HepG2 (cell line): Measurements from ENCODE around the gene FAM110C.

Experiments
- ESRRA ChIP-seq: sonication (generic); formaldehyde crosslinking; IDR thresholded peaks from 2 replicates; pipeline ENCODE4 v1.5.1; 2020; ENCODE audit warnings: mild to moderate bottlenecking, low read depth, missing genetic modification reagents
- PHF8 ChIP-seq: sonication (generic); formaldehyde crosslinking; IDR thresholded peaks from 2 replicates; pipeline ENCODE4 v1.5.0; 2020; ENCODE audit warnings: missing genetic modification reagents
- RFX5 ChIP-seq: IDR thresholded peaks from 2 replicates; pipeline ENCODE4 v1.6.1; 2011; ENCODE audit warnings: low read depth, low read length, improper control_type of control experiment

- TF ChIP-seq PHF8 (CRISPR knock-in tag): no peak
- no peak for TF ChIP-seq RFX5
- TF ChIP-seq ESRRA: no peak
Measured at GRCh38 chr2:47346-47725, 1.0 kb upstream of the FAM110C start.
